Sigmoid colon (tissue), 7 donors: Measurements from ENCODE around the gene MTA1. TPM values are rescaled to one million over a fixed set of nuclear protein-coding genes. Genes with fewer than 3 reads are reported as not detected.
A peak's percentile ranks its signal among the peaks of the same experiment; 100 is the strongest.

Source experiments
- DNase-seq: peaks from one replicate; pipeline ENCODE4 v3.0.0-alpha.2; 2019
- H3K27ac ChIP-seq, 4 donors: fragments of 200-600 bp; sonication (generic); one replicate each; pipeline ENCODE4 v1.5.1; 2016 to 2019; ENCODE audit warnings: mild to moderate bottlenecking in 1 of 4
- H3K27me3 ChIP-seq, 3 donors: fragments of 200-600 bp; sonication (generic); one replicate each; pipeline ENCODE4 v1.5.1; 2019; ENCODE audit warnings: mild to moderate bottlenecking in 1 of 3
- H3K36me3 ChIP-seq, 4 donors: fragments of 200-600 bp; sonication (generic); one replicate each; pipeline ENCODE4 v1.5.1; 2016 to 2019
- H3K4me1 ChIP-seq, 4 donors: fragments of 200-600 bp; sonication (generic); one replicate each; pipeline ENCODE4 v1.5.1; 2017 to 2019
- H3K4me3 ChIP-seq, 4 donors: fragments of 200-600 bp; sonication (generic); one replicate each; pipeline ENCODE4 v1.5.1; 2017 to 2019; ENCODE audit warnings: mild to moderate bottlenecking in 2 of 4, moderate library complexity in 1 of 4
- H3K9me3 ChIP-seq, 4 donors: fragments of 200-600 bp in 3 of 4; sonication (generic) in 3 of 4; one replicate each; pipeline versions ENCODE4 v1.5.1 to v1.6.1; 2013 to 2019
- CTCF ChIP-seq, 4 experiments: fragments of 450-650 bp in 3 of 4; fragments of 200-600 bp in 1 of 4; IDR thresholded peaks; one replicate each; pipeline ENCODE4 v1.5.1; 2016 to 2019; ENCODE audit warnings: antibody characterized with exemption in 4 of 4, mild to moderate bottlenecking in 3 of 4, moderate library complexity in 2 of 4
- EP300 ChIP-seq, 4 donors: sonication (generic); formaldehyde crosslinking; IDR thresholded peaks; one replicate each; pipeline ENCODE4 v1.6.1; 2017; ENCODE audit warnings: antibody characterized with exemption in 4 of 4
- POLR2A ChIP-seq, 2 donors: fragments of 450-650 bp; IDR thresholded peaks; one replicate each; pipeline ENCODE4 v1.6.1; 2016; ENCODE audit warnings: antibody characterized with exemption in 2 of 2, mild to moderate bottlenecking in 2 of 2, moderate library complexity in 2 of 2
- POLR2AphosphoS5 ChIP-seq, 4 donors: sonication (generic); formaldehyde crosslinking; IDR thresholded peaks; one replicate each; pipeline ENCODE4 v1.6.1; 2017; ENCODE audit warnings: antibody characterized with exemption in 4 of 4
- WGBS, 2 donors: extraction: QIAGEN DNeasy Blood & Tissue Kit; methylation state at CpG; one replicate each; pipeline ENCODE4 v1.1.7; 2013; 5-methylcytosine and 5-hydroxymethylcytosine counted together
- intact Hi-C: fragments of 100-400 bp; cut with DNase I; formaldehyde crosslinking; loops from one replicate; pipeline ENCODE4 v1.15.1; 2023
- polyA plus RNA-seq, 3 donors: library from polyadenylated mRNA; stranded (reverse); fragments of 200-250 nt; gene quantifications; one replicate each; pipeline ENCODE4 v1.2.3, GENCODE V29; 2013
- total RNA-seq, 4 donors: library from RNA; depleted of rRNA; stranded (reverse); fragments of >200 nt; gene quantifications; one replicate each; pipeline ENCODE4 v1.1.0, GENCODE V29; 2016
- donor health status: healthy with polysubstance abuse.
- donor health status: Bipolar disorder and iron deficiency.
- donor health status: healthy.

Gene MTA1
- total and polyA plus RNA-seq, 7 donors, result 14.3 to 92.8 (median 44.7) TPM

- peaks cover 0 to 3% (median 0%) of the 10 kb centered on the region in 4 donors for H3K9me3 ChIP-seq
- WGBS, 2 donors, result 96 to 97% methylated on average over 9 of the region's 9 CpGs
Measured at GRCh38 chr14:105400016-105400415, 19.6 kb upstream of the MTA1 start.

GRCh38 chr14:105401699-105402098 is 17.9 kb upstream of the MTA1 start:
- TF ChIP-seq EP300 (IDR thresholded peaks at IDR 0.05), result no peak
- TF ChIP-seq POLR2AphosphoS5 (IDR thresholded peaks at IDR 0.05), result no peak
- no peak for TF ChIP-seq CTCF (IDR thresholded peaks at IDR 0.05)
- TF ChIP-seq POLR2A (IDR thresholded peaks at IDR 0.05), result no peak
- no peak for DNase-seq
- peaks cover 0 to 12% (median 3%) of the 10 kb centered on the region in 4 donors for H3K36me3 ChIP-seq
- no peak overlapping the region for H3K4me3 ChIP-seq
- H3K27me3 ChIP-seq, result no peaks in the 10 kb centered on the region
- peaks cover 0 to 23% (median 18%) of the 10 kb centered on the region in 4 donors for H3K4me1 ChIP-seq
- H3K27ac ChIP-seq, result no peak overlapping the region
- H3K9me3 ChIP-seq, result peaks cover 0 to 3% (median 0%) of the 10 kb centered on the region in 4 donors
- intact Hi-C loops, result no loop called here
- WGBS, 2 donors, result 97 to 98% methylated on average over 9 of the region's 9 CpGs

More at GRCh38 chr14:105400016-105400415, 19.6 kb upstream of the MTA1 start:
- Histone ChIP-seq H3K27ac (no peak overlapping the region), H3K36me3 (peaks cover 0 to 17% (median 3%) of the 10 kb centered on the region in 4 donors), H3K27me3 (no peaks in the 10 kb centered on the region), H3K4me1 (peaks cover 0 to 23% (median 18%) of the 10 kb centered on the region in 4 donors), H3K4me3 (no peak overlapping the region)
- TF ChIP-seq CTCF (IDR thresholded peaks at IDR 0.05), result no peak
- no peak for TF ChIP-seq POLR2AphosphoS5 (IDR thresholded peaks at IDR 0.05)
- TF ChIP-seq EP300 (IDR thresholded peaks at IDR 0.05), result no peak
- no peak for TF ChIP-seq POLR2A (IDR thresholded peaks at IDR 0.05)
- intact Hi-C loops, result no loop called here
- no peak for DNase-seq

- peaks cover 10 to 34% (median 24%) of the 10 kb centered on the region in 3 donors for H3K27me3 ChIP-seq
- intact Hi-C loops, result no loop called here
- no peak overlapping the region for H3K4me3 ChIP-seq
- no peaks in the 10 kb centered on the region for H3K9me3 ChIP-seq
- DNase-seq, result no peak
- WGBS, 2 donors, result 88 to 89% methylated on average over 13 of the region's 13 CpGs
- no peak overlapping the region for H3K27ac ChIP-seq
- TF ChIP-seq EP300 (IDR thresholded peaks at IDR 0.05), result no peak
- no peak for TF ChIP-seq CTCF (IDR thresholded peaks at IDR 0.05)
- no peak for TF ChIP-seq POLR2A (IDR thresholded peaks at IDR 0.05)
- no peak for TF ChIP-seq POLR2AphosphoS5 (IDR thresholded peaks at IDR 0.05)
- peaks cover 0 to 15% (median 11%) of the 10 kb centered on the region in 4 donors for H3K4me1 ChIP-seq
- no peaks in the 10 kb centered on the region for H3K36me3 ChIP-seq
Measured at GRCh38 chr14:105408592-105408991, 11.0 kb upstream of the MTA1 start.

- no peak for DNase-seq
- H3K27me3 ChIP-seq, result peaks cover 10 to 34% (median 24%) of the 10 kb centered on the region in 3 donors
- H3K9me3 ChIP-seq, result no peaks in the 10 kb centered on the region
- no peak overlapping the region for H3K4me3 ChIP-seq
- intact Hi-C loops, result no loop called here
- H3K27ac ChIP-seq, result no peak overlapping the region
- 83 to 90% methylated on average over 3 of the region's 3 CpGs for WGBS, 2 donors
- no peak for TF ChIP-seq CTCF (IDR thresholded peaks at IDR 0.05)
- no peak for TF ChIP-seq EP300 (IDR thresholded peaks at IDR 0.05)
- TF ChIP-seq POLR2A (IDR thresholded peaks at IDR 0.05), result no peak
- TF ChIP-seq POLR2AphosphoS5 (IDR thresholded peaks at IDR 0.05), result no peak
- H3K36me3 ChIP-seq, result no peaks in the 10 kb centered on the region
- H3K4me1 ChIP-seq, result peaks cover 0 to 17% (median 13%) of the 10 kb centered on the region in 4 donors
Measured at GRCh38 chr14:105409364-105409763, 10.3 kb upstream of the MTA1 start.

- H3K4me3 ChIP-seq, result peak overlapping the region in 2 of 4 donors; percentile 8 to 38
- intact Hi-C loops, result loop anchor here (5.0 kb wide), 1 partner anchor 38 kb away; no protein-coding TSS in a partner anchor
- no peaks in the 10 kb centered on the region for H3K9me3 ChIP-seq
- no peak for DNase-seq
- peaks cover 10 to 34% (median 24%) of the 10 kb centered on the region in 3 donors for H3K27me3 ChIP-seq
- TF ChIP-seq POLR2A (IDR thresholded peaks at IDR 0.05), result no peak
- TF ChIP-seq POLR2AphosphoS5 (IDR thresholded peaks at IDR 0.05), result no peak
- no peak for TF ChIP-seq CTCF (IDR thresholded peaks at IDR 0.05)
- no peak for TF ChIP-seq EP300 (IDR thresholded peaks at IDR 0.05)
- no peak overlapping the region for H3K27ac ChIP-seq
- H3K4me1 ChIP-seq, result peaks cover 0 to 30% (median 23%) of the 10 kb centered on the region in 4 donors
- WGBS, 2 donors, result 28 to 51% methylated on average over 5 of the region's 5 CpGs
- no peaks in the 10 kb centered on the region for H3K36me3 ChIP-seq
Measured at GRCh38 chr14:105410642-105411016, 9.0 kb upstream of the MTA1 start.
